Neural cell (in vitro differentiated cells): ENCODE results near the gene GRK3. TPM values are rescaled to one million over a fixed set of nuclear protein-coding genes. Genes with fewer than 3 reads are reported as not detected.

Experiments used
- H2AFZ ChIP-seq: fragments of 200-600, 300-800 bp; sonication (generic), shearing (Covaris generic); 2 replicates; pipeline ENCODE4 v1.6.0; 2014; ENCODE audit warnings: low read depth, mild to moderate bottlenecking, antibody characterized with exemption, low read length, moderate library complexity
- H3F3A ChIP-seq: fragments of 200-600 bp; shearing (Covaris generic); 2 replicates; pipeline ENCODE4 v1.6.1; 2016; ENCODE audit warnings: mild to moderate bottlenecking, moderate library complexity, mixed read lengths, antibody characterized with exemption, low read length; ENCODE audit not compliant: insufficient read depth, poor library complexity, severe bottlenecking
- H3K27ac ChIP-seq: fragments of 200-600, 300-800 bp; sonication (generic), shearing (Covaris generic); 2 replicates; pipeline ENCODE4 v1.5.1; 2014; ENCODE audit warnings: mild to moderate bottlenecking, low read length, moderate library complexity
- H3K27me3 ChIP-seq: fragments of 300-800, 200-600 bp; sonication (generic), shearing (Covaris generic); 2 replicates; pipeline ENCODE4 v1.6.0; 2014; ENCODE audit warnings: mild to moderate bottlenecking, low read depth, low read length, moderate library complexity; ENCODE audit not compliant: insufficient read depth
- H3K36me3 ChIP-seq: fragments of 300-800, 200-600 bp; sonication (generic), shearing (Covaris generic); 2 replicates; pipeline ENCODE4 v1.5.1; 2014; ENCODE audit warnings: mild to moderate bottlenecking, antibody characterized with exemption, low read length, moderate library complexity; ENCODE audit not compliant: insufficient read depth
- H3K4me2 ChIP-seq: fragments of 300-800, 200-600 bp; sonication (generic), shearing (Covaris generic); 2 replicates; pipeline ENCODE4 v1.6.0; 2014; ENCODE audit warnings: mild to moderate bottlenecking, low read length
- H3K4me3 ChIP-seq: fragments of 300-800, 200-600 bp; sonication (generic), shearing (Covaris generic); 2 replicates; pipeline ENCODE4 v1.5.1; 2014; ENCODE audit warnings: mild to moderate bottlenecking, low read length, moderate library complexity
- H3K79me2 ChIP-seq: fragments of 200-600 bp; shearing (Covaris generic); replicated peaks from 2 replicates; pipeline ENCODE4 v1.6.0; 2014; ENCODE audit warnings: mild to moderate bottlenecking, low read length, moderate library complexity; ENCODE audit not compliant: insufficient read depth
- H3K9ac ChIP-seq: fragments of 300-800, 200-600 bp; sonication (generic), shearing (Covaris generic); 2 replicates; pipeline ENCODE4 v1.6.1; 2016; ENCODE audit warnings: mild to moderate bottlenecking, low read length, mixed read lengths
- H3K9me2 ChIP-seq: fragments of 200-600 bp; shearing (Covaris generic); 2 replicates; pipeline ENCODE4 v1.6.1; 2016; ENCODE audit warnings: mild to moderate bottlenecking, low read length, mixed read lengths; ENCODE audit not compliant: insufficient read depth
- H3K9me3 ChIP-seq: fragments of 200-600, 300-800 bp; sonication (generic), shearing (Covaris generic); 2 replicates; pipeline ENCODE4 v1.6.1; 2016; ENCODE audit warnings: mild to moderate bottlenecking, mixed run types, low read length, moderate library complexity, mixed read lengths
- H4K20me1 ChIP-seq: fragments of 200-600 bp; shearing (Covaris generic); 2 replicates; pipeline ENCODE4 v1.6.1; 2016; ENCODE audit warnings: mild to moderate bottlenecking, mixed run types; ENCODE audit not compliant: insufficient read depth
- EP300 ChIP-seq: fragments of 450-650 bp; conservative IDR thresholded peaks from 2 replicates; pipeline ENCODE4 v1.6.1; 2014; ENCODE audit warnings: antibody characterized with exemption, mild to moderate bottlenecking, moderate library complexity; ENCODE audit not compliant: poor library complexity, severe bottlenecking
- EZH2 ChIP-seq: fragments of 200-600, 300-800 bp; shearing (Covaris generic), sonication (generic); IDR thresholded peaks from 2 replicates; pipeline ENCODE4 v1.6.1; 2014; ENCODE audit warnings: antibody characterized with exemption, low read length, borderline replicate concordance, mild to moderate bottlenecking; ENCODE audit not compliant: insufficient read depth, poor library complexity, severe bottlenecking
- MXI1 ChIP-seq: fragments of 450-650 bp; conservative IDR thresholded peaks from 2 replicates; pipeline ENCODE4 v1.6.1; 2014; ENCODE audit warnings: antibody characterized with exemption, mild to moderate bottlenecking; ENCODE audit not compliant: poor library complexity, severe bottlenecking
- POLR2AphosphoS5 ChIP-seq: IDR thresholded peaks from 2 replicates; pipeline ENCODE4 v1.6.1; 2012
- RAD21 ChIP-seq: fragments of 450-650 bp; conservative IDR thresholded peaks from 2 replicates; pipeline ENCODE4 v1.6.1; 2014; ENCODE audit warnings: antibody characterized with exemption, mild to moderate bottlenecking, moderate library complexity
- SMC3 ChIP-seq: fragments of 450-650 bp; conservative IDR thresholded peaks from 2 replicates; pipeline ENCODE4 v1.6.1; 2014; ENCODE audit warnings: antibody characterized with exemption, mild to moderate bottlenecking, moderate library complexity; ENCODE audit not compliant: poor library complexity
- TAF1 ChIP-seq: IDR thresholded peaks from 2 replicates; pipeline ENCODE4 v1.6.1; 2012; ENCODE audit warnings: low read depth
- polyA plus RNA-seq: library from polyadenylated mRNA; depleted of rRNA; stranded (reverse); fragments of >200 nt; gene quantifications from 2 replicates; pipeline ENCODE4 v1.2.3, GENCODE V29; 2014
- TF ChIP-seq, protein P1 (sequence below): IDR thresholded peaks from 2 replicates; pipeline ENCODE4 v1.6.1; 2012; ENCODE audit warnings: borderline replicate concordance
- TF ChIP-seq, protein P2 (sequence below): fragments of 450-650 bp; IDR thresholded peaks from 2 replicates; pipeline ENCODE4 v1.5.1; 2014; ENCODE audit warnings: antibody characterized with exemption, mild to moderate bottlenecking, moderate library complexity; ENCODE audit not compliant: poor library complexity, severe bottlenecking

GRK3 gene
- polyA plus RNA-seq, 1 donor from 2014 or later = 9.8 TPM

DNA sequence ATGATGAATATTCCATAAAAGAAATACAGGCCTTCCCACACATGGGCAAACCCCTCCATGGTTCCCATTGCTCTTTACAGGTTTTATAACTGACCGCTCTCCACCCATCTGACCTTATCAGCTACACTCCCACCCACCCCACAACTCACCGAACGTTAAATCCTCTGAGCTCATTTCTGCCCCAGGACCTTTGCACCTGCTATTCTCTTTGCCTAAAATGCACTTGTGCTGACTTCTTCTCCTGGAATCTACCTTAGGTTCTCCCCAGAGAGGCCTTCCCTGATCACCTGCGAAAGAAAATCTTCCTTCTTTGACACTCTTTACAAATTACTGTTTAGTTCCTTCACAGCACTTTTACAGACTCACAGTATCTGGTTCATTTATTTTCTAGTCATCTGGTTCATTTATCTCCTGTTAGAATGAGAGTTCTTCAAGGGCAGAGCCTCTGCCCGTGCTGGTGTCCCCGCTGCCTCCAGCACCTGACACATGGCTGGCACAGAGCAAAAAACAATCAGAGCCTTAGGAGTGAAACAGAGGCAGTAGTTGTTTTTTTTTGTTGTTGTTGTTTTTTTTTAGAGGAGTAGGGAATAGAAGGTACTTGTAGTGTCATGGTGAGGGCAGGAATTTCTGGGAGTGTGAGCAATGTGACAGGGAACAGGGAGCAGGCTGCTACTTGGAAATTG lies 21.6 kb upstream of the GRK3 start:
- Histone ChIP-seq H3K4me2 (no peak overlapping the region), H3K27me3 (no peaks in the 10 kb centered on the region), H3F3A (no peaks in the 10 kb centered on the region), H3K4me3 (no peak overlapping the region), H3K9me2 (no peaks in the 10 kb centered on the region), H3K27ac (no peak overlapping the region), H3K9ac (no peak overlapping the region), H4K20me1 (no peaks in the 10 kb centered on the region), H3K79me2 (no peaks in the 10 kb centered on the region), H3K36me3 (no peaks in the 10 kb centered on the region), H2AFZ (no peak overlapping the region), H3K9me3 (no peaks in the 10 kb centered on the region)
- TF ChIP-seq TAF1 (no peak), EZH2 (no peak), SMC3 (no peak), MXI1 (no peak), POLR2AphosphoS5 (no peak), RAD21 (no peak), EP300 (no peak)
- TF ChIP-seq, protein P1, sequence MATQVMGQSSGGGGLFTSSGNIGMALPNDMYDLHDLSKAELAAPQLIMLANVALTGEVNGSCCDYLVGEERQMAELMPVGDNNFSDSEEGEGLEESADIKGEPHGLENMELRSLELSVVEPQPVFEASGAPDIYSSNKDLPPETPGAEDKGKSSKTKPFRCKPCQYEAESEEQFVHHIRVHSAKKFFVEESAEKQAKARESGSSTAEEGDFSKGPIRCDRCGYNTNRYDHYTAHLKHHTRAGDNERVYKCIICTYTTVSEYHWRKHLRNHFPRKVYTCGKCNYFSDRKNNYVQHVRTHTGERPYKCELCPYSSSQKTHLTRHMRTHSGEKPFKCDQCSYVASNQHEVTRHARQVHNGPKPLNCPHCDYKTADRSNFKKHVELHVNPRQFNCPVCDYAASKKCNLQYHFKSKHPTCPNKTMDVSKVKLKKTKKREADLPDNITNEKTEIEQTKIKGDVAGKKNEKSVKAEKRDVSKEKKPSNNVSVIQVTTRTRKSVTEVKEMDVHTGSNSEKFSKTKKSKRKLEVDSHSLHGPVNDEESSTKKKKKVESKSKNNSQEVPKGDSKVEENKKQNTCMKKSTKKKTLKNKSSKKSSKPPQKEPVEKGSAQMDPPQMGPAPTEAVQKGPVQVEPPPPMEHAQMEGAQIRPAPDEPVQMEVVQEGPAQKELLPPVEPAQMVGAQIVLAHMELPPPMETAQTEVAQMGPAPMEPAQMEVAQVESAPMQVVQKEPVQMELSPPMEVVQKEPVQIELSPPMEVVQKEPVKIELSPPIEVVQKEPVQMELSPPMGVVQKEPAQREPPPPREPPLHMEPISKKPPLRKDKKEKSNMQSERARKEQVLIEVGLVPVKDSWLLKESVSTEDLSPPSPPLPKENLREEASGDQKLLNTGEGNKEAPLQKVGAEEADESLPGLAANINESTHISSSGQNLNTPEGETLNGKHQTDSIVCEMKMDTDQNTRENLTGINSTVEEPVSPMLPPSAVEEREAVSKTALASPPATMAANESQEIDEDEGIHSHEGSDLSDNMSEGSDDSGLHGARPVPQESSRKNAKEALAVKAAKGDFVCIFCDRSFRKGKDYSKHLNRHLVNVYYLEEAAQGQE = no peak
- TF ChIP-seq, protein P2, sequence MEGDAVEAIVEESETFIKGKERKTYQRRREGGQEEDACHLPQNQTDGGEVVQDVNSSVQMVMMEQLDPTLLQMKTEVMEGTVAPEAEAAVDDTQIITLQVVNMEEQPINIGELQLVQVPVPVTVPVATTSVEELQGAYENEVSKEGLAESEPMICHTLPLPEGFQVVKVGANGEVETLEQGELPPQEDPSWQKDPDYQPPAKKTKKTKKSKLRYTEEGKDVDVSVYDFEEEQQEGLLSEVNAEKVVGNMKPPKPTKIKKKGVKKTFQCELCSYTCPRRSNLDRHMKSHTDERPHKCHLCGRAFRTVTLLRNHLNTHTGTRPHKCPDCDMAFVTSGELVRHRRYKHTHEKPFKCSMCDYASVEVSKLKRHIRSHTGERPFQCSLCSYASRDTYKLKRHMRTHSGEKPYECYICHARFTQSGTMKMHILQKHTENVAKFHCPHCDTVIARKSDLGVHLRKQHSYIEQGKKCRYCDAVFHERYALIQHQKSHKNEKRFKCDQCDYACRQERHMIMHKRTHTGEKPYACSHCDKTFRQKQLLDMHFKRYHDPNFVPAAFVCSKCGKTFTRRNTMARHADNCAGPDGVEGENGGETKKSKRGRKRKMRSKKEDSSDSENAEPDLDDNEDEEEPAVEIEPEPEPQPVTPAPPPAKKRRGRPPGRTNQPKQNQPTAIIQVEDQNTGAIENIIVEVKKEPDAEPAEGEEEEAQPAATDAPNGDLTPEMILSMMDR = no peak

DNA sequence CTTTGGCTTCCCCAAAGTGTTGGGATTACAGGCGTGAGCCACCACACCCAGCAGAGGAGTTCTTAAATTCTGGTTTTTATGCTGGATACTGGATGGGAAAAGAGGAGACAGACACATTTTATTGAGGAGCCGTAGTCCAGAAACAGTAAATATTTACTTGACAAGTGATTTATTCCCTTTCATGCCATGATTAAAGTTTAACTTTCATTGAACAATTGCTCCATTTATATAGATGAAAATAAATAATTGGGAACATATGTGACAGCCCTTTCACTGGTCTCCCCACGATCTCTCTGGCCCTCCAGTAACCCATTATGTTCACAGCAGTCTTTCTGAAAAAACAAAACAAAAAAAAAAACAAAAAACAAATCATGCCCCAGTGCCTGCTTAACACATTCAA lies 19.3 kb upstream of the GRK3 start:
- H3K9me3 ChIP-seq = no peaks in the 10 kb centered on the region
- H2AFZ ChIP-seq = no peak overlapping the region
- no peaks in the 10 kb centered on the region for H4K20me1 ChIP-seq
- H3K9me2 ChIP-seq = no peaks in the 10 kb centered on the region
- H3F3A ChIP-seq = no peaks in the 10 kb centered on the region
- no peaks in the 10 kb centered on the region for H3K79me2 ChIP-seq
- H3K4me2 ChIP-seq = no peak overlapping the region
- TF ChIP-seq TAF1 (no peak), MXI1 (no peak), RAD21 (no peak), SMC3 (no peak), EZH2 (no peak), POLR2AphosphoS5 (no peak)
- TF ChIP-seq, protein P1 = no peak
- TF ChIP-seq, protein P2 = no peak
- no peak overlapping the region for H3K4me3 ChIP-seq
- no peak overlapping the region for H3K9ac ChIP-seq
- no peaks in the 10 kb centered on the region for H3K27me3 ChIP-seq
- H3K27ac ChIP-seq = no peak overlapping the region
- no peaks in the 10 kb centered on the region for H3K36me3 ChIP-seq
